Esophagus muscularis mucosa (tissue), 4 donors: ENCODE measurements around the gene KIAA1755. TPM values are rescaled to one million over a fixed set of nuclear protein-coding genes. Genes with fewer than 3 reads are reported as not detected.

Source experiments
- DNase-seq: peaks from one replicate; pipeline ENCODE4 v3.0.0-alpha.2; 2017; ENCODE audit errors: extremely low spot score
- H3K27ac ChIP-seq, 4 donors: fragments of 200-600 bp; sonication (generic); replicated peaks in 1 of 4; 1 replicate in 3 of 4; 2 replicates in 1 of 4; pipeline ENCODE4 v1.5.1; 2016 to 2019; ENCODE audit warnings: mild to moderate bottlenecking in 1 of 4
- H3K27me3 ChIP-seq, 4 donors: fragments of 200-600 bp; sonication (generic); one replicate each; pipeline versions ENCODE4 v1.5.1 to v1.6.0; 2016 to 2019
- H3K36me3 ChIP-seq, 4 donors: fragments of 200-600 bp; sonication (generic); one replicate each; pipeline ENCODE4 v1.5.1; 2016 to 2019
- H3K4me1 ChIP-seq, 4 donors: fragments of 200-600 bp; sonication (generic); one replicate each; pipeline ENCODE4 v1.5.1; 2016 to 2019
- H3K4me3 ChIP-seq, 4 donors: fragments of 200-600 bp; sonication (generic); 1 replicate in 2 of 4; 2 replicates in 2 of 4; pipeline ENCODE4 v1.5.1; 2016 to 2019; ENCODE audit warnings: mild to moderate bottlenecking in 4 of 4, moderate library complexity in 1 of 4
- H3K9me3 ChIP-seq, 4 donors: fragments of 200-600 bp; sonication (generic); 1 replicate in 3 of 4; 2 replicates in 1 of 4; pipeline ENCODE4 v1.5.1; 2016 to 2019
- EP300 ChIP-seq: sonication (generic); formaldehyde crosslinking; IDR thresholded peaks from one replicate; pipeline ENCODE4 v1.6.1; 2017; ENCODE audit warnings: antibody characterized with exemption
- POLR2A ChIP-seq: fragments of 450-650 bp; IDR thresholded peaks from one replicate; pipeline ENCODE4 v1.6.1; 2017; ENCODE audit warnings: antibody characterized with exemption, moderate library complexity, mild to moderate bottlenecking, low read depth
- POLR2AphosphoS5 ChIP-seq, 2 donors: sonication (generic); formaldehyde crosslinking; IDR thresholded peaks; one replicate each; pipeline ENCODE4 v1.6.1; 2017; ENCODE audit warnings: antibody characterized with exemption in 2 of 2
- WGBS: methylation state at CpG from one replicate; pipeline ENCODE4 v1.1.5; 2018; 5-methylcytosine and 5-hydroxymethylcytosine counted together
- intact Hi-C: fragments of 100-400 bp; cut with DNase I; formaldehyde crosslinking; loops from one replicate; pipeline ENCODE4 v1.15.1; 2023
- total RNA-seq, 4 donors: library from RNA; depleted of rRNA; stranded (reverse); fragments of >200 nt; gene quantifications; one replicate each; pipeline versions ENCODE4 v1.1.0 to v1.2.1, GENCODE V29; 2016
- TF ChIP-seq, protein P1 (sequence below), 3 experiments: fragments of 200-600 bp in 2 of 3; fragments of 450-650 bp in 1 of 3; sonication (generic) in 2 of 3; IDR thresholded peaks; one replicate each; pipeline ENCODE4 v1.5.1; 2017 to 2019; ENCODE audit warnings: antibody characterized with exemption in 3 of 3, mild to moderate bottlenecking in 2 of 3, moderate library complexity in 1 of 3

The KIAA1755 gene
- total RNA-seq, 4 donors from 2014 or later, result 7.3 to 13.3 (median 8.5) TPM

DNA sequence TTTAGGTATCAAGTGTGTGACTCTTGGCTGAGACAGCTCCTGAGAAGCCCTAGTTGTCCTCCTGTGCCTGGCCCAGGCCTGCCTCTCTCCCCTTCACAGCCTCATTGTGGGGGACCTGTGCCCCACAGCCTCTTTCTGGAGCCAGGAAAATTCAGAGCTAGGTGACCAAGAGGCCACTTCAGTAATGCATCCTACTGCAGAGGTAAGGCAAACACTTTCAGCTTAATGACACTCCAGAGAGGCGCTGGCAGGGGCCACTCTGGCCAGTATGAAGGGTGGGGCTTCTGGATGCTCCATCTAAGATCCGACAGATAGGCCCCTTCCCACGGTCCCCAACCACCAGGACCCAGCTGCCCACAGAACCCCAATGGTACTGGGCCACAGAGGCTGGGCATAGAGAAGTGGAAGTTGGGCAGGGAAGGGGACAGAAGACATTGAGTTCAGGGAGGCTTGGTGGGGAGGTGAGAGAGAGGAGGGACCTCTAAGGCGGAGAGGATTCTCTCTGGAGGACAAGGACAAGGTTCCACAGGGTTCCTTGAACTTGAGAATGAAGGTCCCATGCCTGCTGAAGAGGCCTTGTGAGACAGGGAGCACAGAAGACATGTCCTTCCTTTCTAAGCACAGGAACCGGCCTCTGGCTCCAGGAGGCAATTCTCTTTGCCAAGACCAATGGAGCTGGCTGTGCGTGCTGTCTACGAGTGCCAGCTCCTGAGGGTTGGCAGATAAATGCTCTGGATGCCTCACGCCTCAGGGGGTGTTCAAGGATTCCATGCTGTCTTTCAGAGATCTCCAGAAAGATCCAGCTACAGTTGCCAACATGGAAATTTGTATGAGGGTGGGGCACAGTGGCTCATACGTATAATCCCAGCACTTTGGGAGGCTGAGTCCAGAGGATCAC is 49.1 kb downstream of the KIAA1755 start:
- no peak for DNase-seq
- Histone ChIP-seq H3K27me3 (no peaks in the 10 kb centered on the region), H3K36me3 (no peaks in the 10 kb centered on the region), H3K27ac (no peak overlapping the region), H3K4me1 (peaks cover 0 to 8% (median 2%) of the 10 kb centered on the region in 4 donors), H3K9me3 (no peaks in the 10 kb centered on the region), H3K4me3 (no peak overlapping the region)
- no peak for TF ChIP-seq POLR2A
- TF ChIP-seq, protein P1, sequence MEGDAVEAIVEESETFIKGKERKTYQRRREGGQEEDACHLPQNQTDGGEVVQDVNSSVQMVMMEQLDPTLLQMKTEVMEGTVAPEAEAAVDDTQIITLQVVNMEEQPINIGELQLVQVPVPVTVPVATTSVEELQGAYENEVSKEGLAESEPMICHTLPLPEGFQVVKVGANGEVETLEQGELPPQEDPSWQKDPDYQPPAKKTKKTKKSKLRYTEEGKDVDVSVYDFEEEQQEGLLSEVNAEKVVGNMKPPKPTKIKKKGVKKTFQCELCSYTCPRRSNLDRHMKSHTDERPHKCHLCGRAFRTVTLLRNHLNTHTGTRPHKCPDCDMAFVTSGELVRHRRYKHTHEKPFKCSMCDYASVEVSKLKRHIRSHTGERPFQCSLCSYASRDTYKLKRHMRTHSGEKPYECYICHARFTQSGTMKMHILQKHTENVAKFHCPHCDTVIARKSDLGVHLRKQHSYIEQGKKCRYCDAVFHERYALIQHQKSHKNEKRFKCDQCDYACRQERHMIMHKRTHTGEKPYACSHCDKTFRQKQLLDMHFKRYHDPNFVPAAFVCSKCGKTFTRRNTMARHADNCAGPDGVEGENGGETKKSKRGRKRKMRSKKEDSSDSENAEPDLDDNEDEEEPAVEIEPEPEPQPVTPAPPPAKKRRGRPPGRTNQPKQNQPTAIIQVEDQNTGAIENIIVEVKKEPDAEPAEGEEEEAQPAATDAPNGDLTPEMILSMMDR (IDR thresholded peaks at IDR 0.05), result no peak
- no peak for TF ChIP-seq EP300
- TF ChIP-seq POLR2AphosphoS5 (IDR thresholded peaks at IDR 0.05), result no peak
- 88% methylated on average over 9 of the region's 9 CpGs for WGBS
- intact Hi-C loops, result no loop called here

DNA sequence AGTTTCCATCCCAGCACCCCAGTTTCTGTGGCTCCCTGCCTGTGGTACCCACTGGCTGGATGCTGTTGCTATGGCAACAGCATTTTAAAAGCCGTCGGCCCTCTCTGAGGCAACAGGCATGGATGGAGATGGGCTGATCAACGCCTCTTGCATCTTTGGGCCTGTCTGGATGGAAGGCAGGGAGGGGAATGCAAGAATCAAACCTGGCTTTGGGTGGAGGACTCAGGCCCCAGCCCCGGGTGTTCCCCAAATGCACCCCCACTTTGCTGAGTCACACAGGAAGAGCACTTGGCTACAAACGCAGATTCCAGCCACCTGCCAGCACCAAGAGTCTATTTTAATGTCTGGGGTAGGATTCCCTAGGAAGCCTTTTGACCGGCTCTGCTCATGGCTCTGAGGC is 49.8 kb downstream of the KIAA1755 start:
- no peak overlapping the region for H3K27ac ChIP-seq
- H3K36me3 ChIP-seq, result no peaks in the 10 kb centered on the region
- no peak for DNase-seq
- 63% methylated on average over 4 of the region's 6 CpGs for WGBS
- H3K4me1 ChIP-seq, result peaks cover 0 to 8% (median 2%) of the 10 kb centered on the region in 4 donors
- H3K9me3 ChIP-seq, result no peaks in the 10 kb centered on the region
- no peaks in the 10 kb centered on the region for H3K27me3 ChIP-seq
- H3K4me3 ChIP-seq, result no peak overlapping the region
- intact Hi-C loops, result no loop called here
- TF ChIP-seq POLR2A, result no peak

DNA sequence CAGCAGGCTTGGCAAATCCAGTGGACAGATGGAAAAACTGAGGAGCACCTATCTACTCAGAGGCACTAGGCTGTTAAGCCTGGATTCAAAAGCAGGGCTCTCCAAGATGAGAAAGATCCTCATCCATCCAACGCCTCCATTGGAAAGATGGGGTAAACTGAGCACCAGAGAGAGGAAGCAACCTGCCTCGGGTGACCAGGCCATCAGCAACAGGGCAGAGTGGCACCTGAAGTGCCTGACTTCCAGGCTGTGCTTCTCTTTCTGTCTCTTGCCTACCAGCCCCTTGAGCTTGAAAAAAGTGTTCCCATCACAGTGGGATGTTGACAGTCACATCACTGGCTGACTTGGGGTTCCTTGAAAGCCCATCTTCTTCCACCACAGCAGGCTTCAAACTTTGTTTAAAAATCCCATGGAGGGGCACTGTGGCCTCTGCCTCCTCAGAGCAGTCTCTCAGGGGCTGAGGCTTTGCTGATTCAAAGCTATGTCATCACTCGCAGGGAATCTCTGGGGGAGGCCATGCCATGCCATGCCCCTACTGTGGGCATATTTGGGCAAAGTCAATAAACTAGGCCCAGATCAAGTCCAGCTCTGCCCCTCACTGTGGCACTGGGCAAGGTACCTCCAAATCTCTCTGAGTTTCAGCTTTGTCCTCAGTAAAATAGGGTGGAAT is 50.7 kb downstream of the KIAA1755 start:
- no peak overlapping the region for H3K27ac ChIP-seq
- TF ChIP-seq POLR2AphosphoS5 (IDR thresholded peaks at IDR 0.05), result no peak
- no peak for TF ChIP-seq POLR2A
- TF ChIP-seq, protein P1 (IDR thresholded peaks at IDR 0.05), result no peak
- TF ChIP-seq EP300, result no peak
- no peaks in the 10 kb centered on the region for H3K9me3 ChIP-seq
- H3K27me3 ChIP-seq, result no peaks in the 10 kb centered on the region
- intact Hi-C loops, result no loop called here
- DNase-seq, result no peak
- H3K36me3 ChIP-seq, result no peaks in the 10 kb centered on the region
- no peak overlapping the region for H3K4me3 ChIP-seq
- WGBS, result 88% methylated on average over 3 of the region's 3 CpGs
- peaks cover 0 to 8% (median 2%) of the 10 kb centered on the region in 4 donors for H3K4me1 ChIP-seq

DNA sequence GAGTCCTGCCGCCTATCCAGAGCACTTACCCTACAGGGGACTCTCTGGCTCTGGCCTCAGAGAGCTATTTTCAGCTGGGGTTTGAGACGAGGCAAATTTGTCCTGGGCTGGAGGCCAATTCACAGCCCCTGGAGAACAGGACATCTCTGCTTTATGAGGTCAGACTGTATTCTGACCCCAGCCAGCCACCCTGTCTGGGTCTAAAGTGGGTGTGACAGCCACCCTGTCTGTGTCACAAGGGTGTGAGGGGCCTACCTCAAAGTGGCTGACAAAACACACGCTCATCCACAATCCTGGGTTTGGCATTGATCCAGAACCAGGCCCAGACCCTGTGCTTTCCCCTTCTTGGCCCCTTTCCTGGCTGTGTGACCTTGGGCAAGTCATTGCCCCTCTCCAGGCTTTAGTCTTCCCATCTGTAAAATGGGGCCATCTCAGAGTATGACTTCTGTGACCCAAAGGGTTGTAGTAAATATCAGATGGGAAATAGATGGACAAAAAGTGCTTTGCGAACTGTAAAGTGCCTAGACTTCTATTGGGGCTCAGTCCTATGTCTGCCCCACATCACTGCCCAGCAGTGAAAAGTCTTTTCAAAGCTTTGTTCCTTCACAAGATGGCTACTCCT is 51.4 kb downstream of the KIAA1755 start:
- no peaks in the 10 kb centered on the region for H3K27me3 ChIP-seq
- H3K36me3 ChIP-seq, result no peaks in the 10 kb centered on the region
- DNase-seq, result no peak
- intact Hi-C loops, result no loop called here
- TF ChIP-seq POLR2A (no peak), EP300 (no peak), POLR2AphosphoS5 (IDR thresholded peaks at IDR 0.05) (no peak)
- TF ChIP-seq, protein P1 (IDR thresholded peaks at IDR 0.05), result no peak
- WGBS, result 62% methylated on average over 4 of the region's 4 CpGs
- H3K27ac ChIP-seq, result no peak overlapping the region
- H3K4me3 ChIP-seq, result no peak overlapping the region
- H3K9me3 ChIP-seq, result no peaks in the 10 kb centered on the region
- peaks cover 0 to 8% (median 2%) of the 10 kb centered on the region in 4 donors for H3K4me1 ChIP-seq

GRCh38 chr20:38208523-38208922 is 52.0 kb downstream of the KIAA1755 start:
- Histone ChIP-seq H3K4me3 (no peak overlapping the region), H3K9me3 (no peaks in the 10 kb centered on the region), H3K36me3 (no peaks in the 10 kb centered on the region), H3K27me3 (no peaks in the 10 kb centered on the region), H3K27ac (no peak overlapping the region), H3K4me1 (peaks cover 0 to 8% (median 2%) of the 10 kb centered on the region in 4 donors)
- no peak for DNase-seq
- intact Hi-C loops, result no loop called here
- 92% methylated on average over 3 of the region's 3 CpGs for WGBS
- TF ChIP-seq, protein P1 (IDR thresholded peaks at IDR 0.05), result no peak
- TF ChIP-seq POLR2AphosphoS5 (IDR thresholded peaks at IDR 0.05), result no peak
- no peak for TF ChIP-seq POLR2A
- no peak for TF ChIP-seq EP300
